ENCODE measurements around the gene WDR20.
"Not testable (repeated sequence)": the region's sequence is repeated elsewhere in the genome, so short reads cannot be mapped to it uniquely, and the experiment has no call there.

WDR20 gene

GRCh38 chr14:102150083-102150482 lies 10.4 kb downstream of the WDR20 start:
- H3K27ac ChIP-seq, result no peak overlapping the region
- TF ChIP-seq ZFX (IDR thresholded peaks at IDR 0.05; ENCODE audit: borderline replicate concordance) (no peak), CTCF (IDR thresholded peaks at IDR 0.05) (no peak)

- no peak overlapping the region for H3K27ac ChIP-seq
- no peak for TF ChIP-seq ZFX (IDR thresholded peaks at IDR 0.05; ENCODE audit: borderline replicate concordance)
- TF ChIP-seq CTCF (IDR thresholded peaks at IDR 0.05), result no peak
Observed at GRCh38 chr14:102150744-102151143, 11.0 kb downstream of the WDR20 start.

- H3K27ac ChIP-seq, result not testable (repeated sequence)
Observed at GRCh38 chr14:102151411-102151810, 11.7 kb downstream of the WDR20 start.

GRCh38 chr14:102154121-102154520 lies 14.4 kb downstream of the WDR20 start:
- TF ChIP-seq ZFX (IDR thresholded peaks at IDR 0.05; ENCODE audit: borderline replicate concordance) (no peak), CTCF (IDR thresholded peaks at IDR 0.05) (no peak)

GRCh38 chr14:102154821-102155549 lies 15.3 kb downstream of the WDR20 start:
- no peak overlapping the region for H3K27ac ChIP-seq
- no peak for TF ChIP-seq ZFX (IDR thresholded peaks at IDR 0.05; ENCODE audit: borderline replicate concordance)
- TF ChIP-seq CTCF (IDR thresholded peaks at IDR 0.05), result no peak

More at GRCh38 chr14:102154121-102154520, 14.4 kb downstream of the WDR20 start:
- H3K27ac ChIP-seq, result no peak overlapping the region

- H3K27ac ChIP-seq, result no peak overlapping the region
- TF ChIP-seq CTCF (IDR thresholded peaks at IDR 0.05) (no peak), ZFX (IDR thresholded peaks at IDR 0.05; ENCODE audit: borderline replicate concordance) (no peak)
Observed at GRCh38 chr14:102157346-102157745, 17.6 kb downstream of the WDR20 start.

GRCh38 chr14:102158797-102159196 lies 19.1 kb downstream of the WDR20 start:
- no peak overlapping the region for H3K27ac ChIP-seq
- TF ChIP-seq ZFX (IDR thresholded peaks at IDR 0.05; ENCODE audit: borderline replicate concordance) (no peak), CTCF (IDR thresholded peaks at IDR 0.05) (no peak)

GRCh38 chr14:102159841-102160240 lies 20.1 kb downstream of the WDR20 start:
- no peak overlapping the region for H3K27ac ChIP-seq
- TF ChIP-seq CTCF (IDR thresholded peaks at IDR 0.05) (no peak), ZFX (IDR thresholded peaks at IDR 0.05; ENCODE audit: borderline replicate concordance) (no peak)
